ENCODE results near the gene ADGRV1. TPM values are rescaled to one million over a fixed set of nuclear protein-coding genes. Genes with fewer than 3 reads are reported as not detected.

Gene ADGRV1
- polyA plus RNA-seq, 1 donor from 2014 or later: 3.7 TPM

- no peaks in the 10 kb centered on the region for H3K9me2 ChIP-seq (ENCODE audit: insufficient read depth, low read length)
- H4K20me1 ChIP-seq (ENCODE audit: insufficient read depth): no peaks in the 10 kb centered on the region
- no peak overlapping the region for H3K4me3 ChIP-seq (ENCODE audit: low read length)
- no peak overlapping the region for H3K4me2 ChIP-seq (ENCODE audit: low read length)
- H3K27ac ChIP-seq (ENCODE audit: low read length): no peak overlapping the region
- no peak overlapping the region for H3K9ac ChIP-seq (ENCODE audit: low read length)
- no peaks in the 10 kb centered on the region for H3F3A ChIP-seq (ENCODE audit: insufficient read depth, low read length, poor library complexity, severe bottlenecking)
- no peaks in the 10 kb centered on the region for H3K36me3 ChIP-seq (ENCODE audit: insufficient read depth, low read length)
- TF ChIP-seq MXI1 (conservative IDR thresholded peaks at IDR 0.05; ENCODE audit: poor library complexity, severe bottlenecking): no peak
- no peaks in the 10 kb centered on the region for H3K27me3 ChIP-seq (ENCODE audit: insufficient read depth, low read depth, low read length)
- H3K79me2 ChIP-seq (replicated peaks; ENCODE audit: insufficient read depth, low read length): no peaks in the 10 kb centered on the region
- no peak overlapping the region for H2AFZ ChIP-seq (ENCODE audit: low read depth, low read length)
- H3K9me3 ChIP-seq (ENCODE audit: low read length): no peaks in the 10 kb centered on the region
Observed at GRCh38 chr5:91079037-91079436, 520.4 kb downstream of the ADGRV1 start.

GRCh38 chr5:91089758-91090157, 531.2 kb downstream of the ADGRV1 start:
- Histone ChIP-seq H3K4me3 (ENCODE audit: low read length) (no peak overlapping the region), H4K20me1 (ENCODE audit: insufficient read depth) (no peaks in the 10 kb centered on the region), H3K4me2 (ENCODE audit: low read length) (no peak overlapping the region), H3K27me3 (ENCODE audit: insufficient read depth, low read depth, low read length) (no peaks in the 10 kb centered on the region), H3K79me2 (replicated peaks; ENCODE audit: insufficient read depth, low read length) (no peaks in the 10 kb centered on the region), H3K9me2 (ENCODE audit: insufficient read depth, low read length) (no peaks in the 10 kb centered on the region), H3K27ac (ENCODE audit: low read length) (no peak overlapping the region), H3K9ac (ENCODE audit: low read length) (no peak overlapping the region), H3F3A (ENCODE audit: insufficient read depth, low read length, poor library complexity, severe bottlenecking) (no peaks in the 10 kb centered on the region), H3K9me3 (ENCODE audit: low read length) (no peaks in the 10 kb centered on the region), H2AFZ (ENCODE audit: low read depth, low read length) (no peak overlapping the region), H3K36me3 (ENCODE audit: insufficient read depth, low read length) (no peaks in the 10 kb centered on the region)
- TF ChIP-seq EP300 (conservative IDR thresholded peaks at IDR 0.05; ENCODE audit: poor library complexity, severe bottlenecking): no peak
- TF ChIP-seq POLR2AphosphoS5 (IDR thresholded peaks at IDR 0.05): no peak
- TF ChIP-seq RAD21 (conservative IDR thresholded peaks at IDR 0.05): no peak
- no peak for TF ChIP-seq REST (IDR thresholded peaks at IDR 0.05; ENCODE audit: borderline replicate concordance)
- no peak for TF ChIP-seq CTCF (IDR thresholded peaks at IDR 0.05; ENCODE audit: poor library complexity, severe bottlenecking)
- TF ChIP-seq TAF1 (IDR thresholded peaks at IDR 0.05; ENCODE audit: low read depth): no peak
- TF ChIP-seq MXI1 (conservative IDR thresholded peaks at IDR 0.05; ENCODE audit: poor library complexity, severe bottlenecking): no peak
- no peak for TF ChIP-seq SMC3 (conservative IDR thresholded peaks at IDR 0.05; ENCODE audit: poor library complexity)

GRCh38 chr5:91090995-91091394, 532.4 kb downstream of the ADGRV1 start:
- Histone ChIP-seq H3K9ac (ENCODE audit: low read length) (no peak overlapping the region), H3K9me2 (ENCODE audit: insufficient read depth, low read length) (no peaks in the 10 kb centered on the region), H3K79me2 (replicated peaks; ENCODE audit: insufficient read depth, low read length) (no peaks in the 10 kb centered on the region), H3F3A (ENCODE audit: insufficient read depth, low read length, poor library complexity, severe bottlenecking) (no peaks in the 10 kb centered on the region), H2AFZ (ENCODE audit: low read depth, low read length) (no peak overlapping the region), H3K27me3 (ENCODE audit: insufficient read depth, low read depth, low read length) (no peaks in the 10 kb centered on the region), H3K27ac (ENCODE audit: low read length) (no peak overlapping the region), H3K9me3 (ENCODE audit: low read length) (no peaks in the 10 kb centered on the region), H3K4me2 (ENCODE audit: low read length) (no peak overlapping the region), H3K4me3 (ENCODE audit: low read length) (no peak overlapping the region), H3K36me3 (ENCODE audit: insufficient read depth, low read length) (no peaks in the 10 kb centered on the region), H4K20me1 (ENCODE audit: insufficient read depth) (no peaks in the 10 kb centered on the region)
- no peak for TF ChIP-seq EP300 (conservative IDR thresholded peaks at IDR 0.05; ENCODE audit: poor library complexity, severe bottlenecking)
- TF ChIP-seq MXI1 (conservative IDR thresholded peaks at IDR 0.05; ENCODE audit: poor library complexity, severe bottlenecking): no peak
- TF ChIP-seq SMC3 (conservative IDR thresholded peaks at IDR 0.05; ENCODE audit: poor library complexity): no peak
- no peak for TF ChIP-seq POLR2AphosphoS5 (IDR thresholded peaks at IDR 0.05)
- no peak for TF ChIP-seq TAF1 (IDR thresholded peaks at IDR 0.05; ENCODE audit: low read depth)
- TF ChIP-seq CTCF (IDR thresholded peaks at IDR 0.05; ENCODE audit: poor library complexity, severe bottlenecking): no peak
- TF ChIP-seq REST (IDR thresholded peaks at IDR 0.05; ENCODE audit: borderline replicate concordance): no peak

All from neural cell (in vitro differentiated cells).